Stimulated activated effector memory CD8-positive, alpha-beta T cell treated with anti-CD3 and anti-CD28 coated beads, Interleukin-12 subunit alpha, Interleukin-12 subunit beta, amount 100 ng/mL, for 72 hours (primary cell): ENCODE results near the gene PCDHGA10.
"Not testable (repeated sequence)": the region's sequence is repeated elsewhere in the genome, so short reads cannot be mapped to it uniquely, and the experiment has no call there.

Source experiments
- ATAC-seq: fragments of 150-1000 bp; cut with Tn5 transposase; 2 replicates; pipeline ENCODE4 v1.10.0; 2021
- DNase-seq, 2 donors: peaks; one replicate each; pipeline ENCODE4 v3.0.0; 2021 to 2022; ENCODE audit warnings: low spot score in 2 of 2
- H3K27ac Mint-ChIP-seq: one replicate; pipeline ENCODE4 v1.8.0; 2022; ENCODE audit warnings: mild to moderate bottlenecking, mixed read lengths
- H3K36me3 Mint-ChIP-seq: one replicate; pipeline ENCODE4 v1.8.0; 2022; ENCODE audit warnings: mild to moderate bottlenecking, mixed read lengths
- H3K4me1 Mint-ChIP-seq: one replicate; pipeline ENCODE4 v1.8.0; 2022; ENCODE audit warnings: mixed read lengths
- H3K4me3 Mint-ChIP-seq: one replicate; pipeline ENCODE4 v1.8.0; 2022; ENCODE audit warnings: mild to moderate bottlenecking, mixed read lengths
- H3K9me3 Mint-ChIP-seq: one replicate; pipeline ENCODE4 v1.8.0; 2022; ENCODE audit warnings: mixed read lengths

The PCDHGA10 gene

GRCh38 chr5:141409598-141410306 lies 3.0 kb upstream of the PCDHGA10 start:
- DNase-seq (no peak), ATAC-seq (no peak)
- no peak overlapping the region for H3K4me3 Mint-ChIP-seq
- H3K9me3 Mint-ChIP-seq = peaks cover 16% of the 10 kb centered on the region
- no peaks in the 10 kb centered on the region for H3K36me3 Mint-ChIP-seq
- H3K27ac Mint-ChIP-seq = no peak overlapping the region
- H3K4me1 Mint-ChIP-seq = peaks cover 20% of the 10 kb centered on the region

- no peak for DNase-seq
- no peak for ATAC-seq
- Mint-ChIP-seq H3K27ac (no peak overlapping the region), H3K4me1 (peaks cover 20% of the 10 kb centered on the region), H3K4me3 (no peak overlapping the region), H3K36me3 (no peaks in the 10 kb centered on the region), H3K9me3 (peaks cover 13% of the 10 kb centered on the region)
Observed at GRCh38 chr5:141411575-141411974, 1.2 kb upstream of the PCDHGA10 start.

- peaks cover 26% of the 10 kb centered on the region for H3K4me1 Mint-ChIP-seq
- H3K9me3 Mint-ChIP-seq = peaks cover 11% of the 10 kb centered on the region
- peaks cover 4% of the 10 kb centered on the region for H3K36me3 Mint-ChIP-seq
- no peak overlapping the region for H3K27ac Mint-ChIP-seq
- DNase-seq (no peak), ATAC-seq (no peak)
- H3K4me3 Mint-ChIP-seq = peak overlapping the region; percentile 79
Observed at GRCh38 chr5:141413540-141414069, 818 bp downstream of the PCDHGA10 start.

GRCh38 chr5:141414548-141415274 lies 1.9 kb downstream of the PCDHGA10 start:
- Mint-ChIP-seq H3K9me3 (peaks cover 10% of the 10 kb centered on the region), H3K4me1 (peaks cover 26% of the 10 kb centered on the region), H3K4me3 (peak overlapping the region; percentile 7)
- not testable (repeated sequence) for DNase-seq, H3K36me3 Mint-ChIP-seq, ATAC-seq, H3K27ac Mint-ChIP-seq

DNA sequence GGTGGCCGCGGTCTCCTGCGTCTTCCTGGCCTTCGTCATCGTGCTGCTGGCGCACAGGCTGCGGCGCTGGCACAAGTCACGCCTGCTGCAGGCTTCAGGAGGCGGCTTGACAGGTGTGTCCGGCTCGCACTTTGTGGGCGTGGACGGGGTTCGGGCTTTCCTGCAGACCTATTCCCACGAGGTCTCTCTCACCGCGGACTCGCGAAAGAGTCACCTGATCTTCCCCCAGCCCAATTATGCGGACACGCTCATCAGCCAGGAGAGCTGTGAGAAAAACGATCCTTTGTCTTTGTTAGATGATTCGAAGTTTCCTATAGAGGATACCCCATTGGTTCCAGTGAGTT lies 2.5 kb downstream of the PCDHGA10 start:
- not testable (repeated sequence) for H3K9me3 Mint-ChIP-seq, H3K36me3 Mint-ChIP-seq, H3K4me3 Mint-ChIP-seq, ATAC-seq, H3K27ac Mint-ChIP-seq, DNase-seq
- peaks cover 26% of the 10 kb centered on the region for H3K4me1 Mint-ChIP-seq

- H3K9me3 Mint-ChIP-seq, H3K27ac Mint-ChIP-seq, H3K36me3 Mint-ChIP-seq, DNase-seq: not testable (repeated sequence)
- peak; percentile 81 for ATAC-seq
- Mint-ChIP-seq H3K4me1 (peaks cover 34% of the 10 kb centered on the region), H3K4me3 (peak within 1 kb of the TSS; percentile 61)
Observed at GRCh38 chr5:141417494-141418172, 4.8 kb downstream of the PCDHGA10 start, which contains the start of gene PCDHGB7. PCDHGB7 (plus strand) TSS chr5:141417677; CDS start chr5:141417860, 183 bp downstream.

- no peak for DNase-seq
- Mint-ChIP-seq H3K4me3 (no peak overlapping the region), H3K36me3 (peaks cover 9% of the 10 kb centered on the region), H3K4me1 (peaks cover 19% of the 10 kb centered on the region), H3K27ac (no peak overlapping the region), H3K9me3 (peaks cover 6% of the 10 kb centered on the region)
- ATAC-seq = no peak
Observed at GRCh38 chr5:141419074-141419880, 6.5 kb downstream of the PCDHGA10 start.

- H3K4me1 Mint-ChIP-seq = peaks cover 15% of the 10 kb centered on the region
- peak; percentile 60 for ATAC-seq
- peak in 1 of 2 donors; percentile 38 for DNase-seq
- H3K27ac Mint-ChIP-seq = no peak within 1 kb of the TSS
- H3K9me3 Mint-ChIP-seq = peaks cover 4% of the 10 kb centered on the region
- peak within 1 kb of the TSS; percentile 69 for H3K4me3 Mint-ChIP-seq
- peaks cover 9% of the 10 kb centered on the region for H3K36me3 Mint-ChIP-seq
Observed at GRCh38 chr5:141420855-141421488, 8.2 kb downstream of the PCDHGA10 start, which contains the start of gene PCDHGA11. PCDHGA11 (plus strand) TSS chr5:141421051; CDS start chr5:141421228, 177 bp downstream.

DNA sequence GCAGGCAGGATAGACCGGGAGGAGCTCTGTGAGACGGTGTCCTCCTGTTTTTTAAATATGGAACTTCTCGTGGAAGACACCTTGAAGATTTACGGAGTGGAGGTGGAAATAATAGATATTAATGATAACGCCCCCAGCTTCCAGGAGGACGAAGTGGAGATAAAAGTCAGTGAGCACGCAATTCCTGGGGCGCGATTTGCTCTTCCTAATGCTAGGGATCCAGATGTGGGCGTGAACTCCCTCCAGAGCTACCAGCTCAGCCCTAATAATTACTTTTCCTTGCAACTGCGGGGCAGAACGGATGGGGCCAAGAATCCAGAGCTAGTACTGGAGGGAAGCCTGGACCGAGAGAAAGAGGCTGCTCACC lies 8.7 kb downstream of the PCDHGA10 start:
- H3K4me1 Mint-ChIP-seq = peaks cover 15% of the 10 kb centered on the region
- H3K36me3 Mint-ChIP-seq = peaks cover 9% of the 10 kb centered on the region
- peaks cover 4% of the 10 kb centered on the region for H3K9me3 Mint-ChIP-seq
- H3K27ac Mint-ChIP-seq = no peak overlapping the region
- DNase-seq (no peak), ATAC-seq (no peak)
- H3K4me3 Mint-ChIP-seq = peak overlapping the region; percentile 69

GRCh38 chr5:141422742-141423291 lies 10.0 kb downstream of the PCDHGA10 start:
- H3K4me3 Mint-ChIP-seq = no peak overlapping the region
- no peak for ATAC-seq
- H3K36me3 Mint-ChIP-seq = peaks cover 9% of the 10 kb centered on the region
- no peak overlapping the region for H3K27ac Mint-ChIP-seq
- no peak for DNase-seq
- H3K9me3 Mint-ChIP-seq = peaks cover 4% of the 10 kb centered on the region
- peaks cover 12% of the 10 kb centered on the region for H3K4me1 Mint-ChIP-seq

GRCh38 chr5:141427783-141428426 lies 15.1 kb downstream of the PCDHGA10 start:
- H3K9me3 Mint-ChIP-seq = peaks cover 13% of the 10 kb centered on the region
- DNase-seq = no peak
- H3K36me3 Mint-ChIP-seq = peaks cover 11% of the 10 kb centered on the region
- peaks cover 10% of the 10 kb centered on the region for H3K4me1 Mint-ChIP-seq
- no peak overlapping the region for H3K27ac Mint-ChIP-seq
- H3K4me3 Mint-ChIP-seq = no peak overlapping the region
- ATAC-seq = no peak

- DNase-seq = no peak
- Mint-ChIP-seq H3K36me3 (peaks cover 11% of the 10 kb centered on the region), H3K4me1 (peaks cover 10% of the 10 kb centered on the region), H3K27ac (no peak within 1 kb of the TSS), H3K9me3 (peaks cover 13% of the 10 kb centered on the region), H3K4me3 (peak within 1 kb of the TSS; percentile 31)
- ATAC-seq = no peak
Observed at GRCh38 chr5:141430332-141431113, 17.7 kb downstream of the PCDHGA10 start, which contains the start of gene PCDHGA12. PCDHGA12 (plus strand) TSS chr5:141430507; CDS start chr5:141430760, 253 bp downstream.

DNA sequence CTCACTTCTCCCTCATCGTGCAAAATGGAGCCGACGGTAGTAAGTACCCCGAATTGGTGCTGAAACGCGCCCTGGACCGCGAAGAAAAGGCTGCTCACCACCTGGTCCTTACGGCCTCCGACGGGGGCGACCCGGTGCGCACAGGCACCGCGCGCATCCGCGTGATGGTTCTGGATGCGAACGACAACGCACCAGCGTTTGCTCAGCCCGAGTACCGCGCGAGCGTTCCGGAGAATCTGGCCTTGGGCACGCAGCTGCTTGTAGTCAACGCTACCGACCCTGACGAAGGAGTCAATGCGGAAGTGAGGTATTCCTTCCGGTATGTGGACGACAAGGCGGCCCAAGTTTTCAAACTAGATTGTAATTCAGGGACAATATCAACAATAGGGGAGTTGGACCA lies 18.5 kb downstream of the PCDHGA10 start:
- H3K9me3 Mint-ChIP-seq = peaks cover 13% of the 10 kb centered on the region
- ATAC-seq (no peak), DNase-seq (no peak)
- H3K4me3 Mint-ChIP-seq = peak overlapping the region; percentile 31
- peaks cover 10% of the 10 kb centered on the region for H3K4me1 Mint-ChIP-seq
- H3K27ac Mint-ChIP-seq = no peak overlapping the region
- peaks cover 11% of the 10 kb centered on the region for H3K36me3 Mint-ChIP-seq
